Upper lobe of right lung (tissue), 1 donor: Measurements from ENCODE around the gene RETN. TPM values are rescaled to one million over a fixed set of nuclear protein-coding genes. Genes with fewer than 3 reads are reported as not detected.

Experiments
- ATAC-seq: fragments of 200-7000 bp; cut with Tn5 transposase; one replicate; pipeline ENCODE4 v1.9.1; 2020; ENCODE audit warnings: mild to moderate bottlenecking, moderate library complexity
- DNase-seq: peaks from one replicate; pipeline ENCODE4 v3.0.0-alpha.2; 2020
- H3K27ac ChIP-seq: fragments of 200-600 bp; one replicate; pipeline ENCODE4 v1.8.0; 2022
- H3K27me3 ChIP-seq: fragments of 200-600 bp; one replicate; pipeline ENCODE4 v1.8.0; 2022; ENCODE audit warnings: mild to moderate bottlenecking
- H3K36me3 ChIP-seq: fragments of 200-600 bp; one replicate; pipeline ENCODE4 v1.8.0; 2022
- H3K4me1 ChIP-seq: fragments of 200-600 bp; one replicate; pipeline ENCODE4 v1.8.0; 2022
- H3K4me3 ChIP-seq: fragments of 200-600 bp; one replicate; pipeline ENCODE4 v1.8.0; 2022; ENCODE audit warnings: mild to moderate bottlenecking
- H3K9me3 ChIP-seq: fragments of 200-600 bp; one replicate; pipeline ENCODE4 v1.8.0; 2022
- intact Hi-C: fragments of 100-400 bp; cut with DNase I; formaldehyde crosslinking; loops from one replicate; pipeline ENCODE4 v1.11.0; 2022
- total RNA-seq: library from RNA; stranded (reverse); fragmentation: NEBNext Ultra II Directional; extraction: Animal tissue kit (Norgen Biotek cat#: 25700); gene quantifications from one replicate; pipeline ENCODE4 v1.2.1, GENCODE V29; 2021
- TF ChIP-seq, protein P1 (sequence below): fragments of 200-600 bp; IDR thresholded peaks from one replicate; pipeline ENCODE4 v1.8.0; 2022; ENCODE audit warnings: antibody characterized with exemption
- donor health status: DM: no; HTN: yes; CAD: no; lungs with severe emphysema.

Gene RETN
- total RNA-seq, 1 donor from 2014 or later, result 12.5 TPM

DNA sequence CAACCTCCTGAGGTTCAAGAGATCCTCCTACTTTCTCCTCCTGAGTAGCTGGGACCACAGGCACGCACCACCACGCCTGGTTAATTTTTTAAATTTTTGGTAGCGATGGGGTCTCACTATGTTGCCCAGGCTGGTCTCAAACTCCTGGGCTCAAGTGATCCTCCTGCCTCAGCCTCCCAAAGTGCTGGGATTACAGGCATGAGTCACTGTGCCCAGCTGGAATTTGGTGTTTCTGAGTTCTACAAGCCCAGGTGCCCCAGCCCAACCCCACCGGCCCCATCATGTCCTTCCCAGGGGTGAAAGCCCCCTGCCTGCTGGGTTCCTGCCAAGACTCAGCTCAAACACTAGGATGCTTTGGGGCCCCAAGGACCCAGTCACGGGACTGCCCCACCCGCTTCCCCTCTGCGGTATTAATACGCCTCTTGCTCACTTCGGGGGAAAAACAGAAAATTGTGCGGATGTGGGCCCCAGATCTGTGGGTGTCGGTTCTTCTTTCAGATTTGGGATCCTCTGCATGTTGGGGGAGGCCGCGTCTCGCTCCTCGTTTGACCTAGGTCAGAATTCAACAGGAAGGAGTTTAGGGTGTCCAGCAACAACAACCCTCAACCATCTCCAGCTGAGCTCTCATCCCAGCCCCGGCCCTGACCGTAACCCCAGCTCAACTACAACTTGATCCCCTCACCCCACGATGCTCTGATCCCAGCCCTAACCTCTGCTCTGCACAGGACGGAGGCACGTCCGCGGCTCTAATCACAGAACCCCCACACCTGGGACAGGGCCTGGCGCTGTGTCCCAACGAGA is 36.7 kb downstream of the RETN start:
- Histone ChIP-seq H3K9me3 (no peaks in the 10 kb centered on the region), H3K27ac (no peak overlapping the region), H3K27me3 (peaks cover 6% of the 10 kb centered on the region), H3K36me3 (no peaks in the 10 kb centered on the region), H3K4me1 (peaks cover 12% of the 10 kb centered on the region), H3K4me3 (no peak overlapping the region)
- DNase-seq (peak; percentile 76), ATAC-seq (peak; percentile 75)
- TF ChIP-seq, protein P1, sequence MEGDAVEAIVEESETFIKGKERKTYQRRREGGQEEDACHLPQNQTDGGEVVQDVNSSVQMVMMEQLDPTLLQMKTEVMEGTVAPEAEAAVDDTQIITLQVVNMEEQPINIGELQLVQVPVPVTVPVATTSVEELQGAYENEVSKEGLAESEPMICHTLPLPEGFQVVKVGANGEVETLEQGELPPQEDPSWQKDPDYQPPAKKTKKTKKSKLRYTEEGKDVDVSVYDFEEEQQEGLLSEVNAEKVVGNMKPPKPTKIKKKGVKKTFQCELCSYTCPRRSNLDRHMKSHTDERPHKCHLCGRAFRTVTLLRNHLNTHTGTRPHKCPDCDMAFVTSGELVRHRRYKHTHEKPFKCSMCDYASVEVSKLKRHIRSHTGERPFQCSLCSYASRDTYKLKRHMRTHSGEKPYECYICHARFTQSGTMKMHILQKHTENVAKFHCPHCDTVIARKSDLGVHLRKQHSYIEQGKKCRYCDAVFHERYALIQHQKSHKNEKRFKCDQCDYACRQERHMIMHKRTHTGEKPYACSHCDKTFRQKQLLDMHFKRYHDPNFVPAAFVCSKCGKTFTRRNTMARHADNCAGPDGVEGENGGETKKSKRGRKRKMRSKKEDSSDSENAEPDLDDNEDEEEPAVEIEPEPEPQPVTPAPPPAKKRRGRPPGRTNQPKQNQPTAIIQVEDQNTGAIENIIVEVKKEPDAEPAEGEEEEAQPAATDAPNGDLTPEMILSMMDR, result no peak
- intact Hi-C loops, result no loop called here

DNA sequence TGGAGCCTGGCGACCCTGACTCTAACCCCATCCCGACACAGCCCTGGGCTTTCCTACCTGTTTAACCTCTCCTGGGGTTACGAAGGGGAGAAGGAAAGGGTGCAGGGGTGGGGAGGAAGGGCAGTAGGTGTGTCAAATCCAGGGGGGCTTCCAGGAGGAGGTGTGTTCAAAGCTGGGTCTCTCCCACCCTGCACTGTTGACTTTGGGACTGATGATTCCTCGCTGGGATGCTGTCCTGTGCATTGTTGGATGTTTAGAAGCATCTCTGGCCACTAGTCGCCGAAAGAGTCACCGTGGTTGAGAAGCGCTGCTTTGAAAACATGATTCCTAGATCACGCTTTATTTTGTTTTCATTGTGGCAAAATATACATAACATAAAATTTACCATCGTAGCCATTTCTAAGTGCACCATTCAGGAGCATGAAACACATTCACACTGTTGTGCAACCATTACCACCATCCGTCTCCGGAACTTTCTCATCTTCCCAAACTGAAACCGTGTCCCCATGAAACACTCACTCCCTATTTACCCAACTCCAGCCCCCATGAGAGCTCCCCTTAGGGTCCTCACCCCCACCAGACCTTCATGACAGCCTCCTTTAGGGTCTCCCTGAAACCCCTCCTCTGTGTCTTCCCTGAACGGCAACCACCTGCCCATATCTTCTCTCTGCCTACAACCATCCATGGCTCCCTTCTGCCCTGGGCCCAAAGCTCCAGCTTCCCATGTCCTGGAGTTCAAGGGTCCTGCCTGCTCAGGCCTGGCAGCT is 37.5 kb downstream of the RETN start:
- DNase-seq (no peak), ATAC-seq (no peak)
- Histone ChIP-seq H3K9me3 (no peaks in the 10 kb centered on the region), H3K4me3 (no peak overlapping the region), H3K27me3 (peaks cover 2% of the 10 kb centered on the region), H3K36me3 (no peaks in the 10 kb centered on the region), H3K4me1 (peaks cover 12% of the 10 kb centered on the region), H3K27ac (no peak overlapping the region)
- TF ChIP-seq, protein P1, result no peak
- intact Hi-C loops, result no loop called here

DNA sequence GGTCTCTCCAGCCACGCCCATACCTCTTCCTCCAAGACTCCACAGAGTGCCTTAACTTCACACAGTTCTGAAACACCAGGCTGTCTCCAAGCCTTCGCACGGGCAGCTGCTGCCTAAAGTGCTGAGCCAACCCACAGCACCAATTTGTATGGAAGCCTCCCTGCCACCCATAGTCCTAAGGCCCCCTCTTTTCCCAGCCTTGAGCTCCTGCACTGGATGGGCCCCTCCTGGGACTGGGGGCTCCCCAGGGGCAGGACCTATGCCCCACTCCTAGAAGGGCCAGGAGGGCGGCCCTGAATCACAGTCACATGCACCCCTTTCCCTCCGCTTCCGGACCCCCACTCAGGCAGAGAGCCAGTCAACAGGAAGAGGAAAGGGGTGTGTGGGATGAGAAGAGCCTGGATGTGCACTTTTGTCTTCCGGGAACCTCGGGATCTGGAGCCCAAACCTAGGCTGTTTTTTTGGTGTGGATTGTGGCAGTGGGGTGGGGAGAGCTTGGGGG is 38.2 kb downstream of the RETN start:
- H3K27me3 ChIP-seq, result no peaks in the 10 kb centered on the region
- no peak for DNase-seq
- H3K9me3 ChIP-seq, result no peaks in the 10 kb centered on the region
- no peak overlapping the region for H3K4me3 ChIP-seq
- no peak overlapping the region for H3K27ac ChIP-seq
- no peaks in the 10 kb centered on the region for H3K36me3 ChIP-seq
- peak; percentile 21 for ATAC-seq
- peaks cover 12% of the 10 kb centered on the region for H3K4me1 ChIP-seq
- intact Hi-C loops, result no loop called here
- TF ChIP-seq, protein P1, result no peak

DNA sequence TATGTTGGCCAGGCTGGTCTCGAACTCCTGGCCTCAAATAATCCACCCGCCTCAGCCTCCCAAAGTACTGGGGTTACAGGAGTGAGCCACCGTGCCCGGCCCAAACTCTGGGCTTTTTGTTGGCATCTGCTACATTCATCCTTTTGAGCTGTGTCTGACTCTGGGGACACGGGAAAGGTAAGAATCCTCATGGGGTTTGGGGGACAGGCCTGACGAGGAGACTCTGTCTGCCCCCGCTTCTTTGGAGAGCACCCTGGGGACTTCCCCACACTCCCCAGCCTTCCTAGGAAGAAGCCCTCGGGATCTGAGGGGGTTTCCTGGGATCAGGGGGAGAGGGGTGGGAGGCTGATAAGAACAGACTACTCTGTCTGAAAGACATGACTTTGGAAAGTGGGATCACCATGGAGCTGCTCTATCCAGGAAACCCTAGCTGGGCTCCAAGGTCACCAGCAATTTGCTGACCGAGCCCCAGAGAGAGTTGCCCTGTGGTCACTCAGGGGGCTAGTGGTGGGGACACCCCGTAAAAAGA is 41.1 kb downstream of the RETN start:
- no peak overlapping the region for H3K4me3 ChIP-seq
- H3K9me3 ChIP-seq, result no peaks in the 10 kb centered on the region
- no peak overlapping the region for H3K27ac ChIP-seq
- no peaks in the 10 kb centered on the region for H3K36me3 ChIP-seq
- no peaks in the 10 kb centered on the region for H3K27me3 ChIP-seq
- TF ChIP-seq, protein P1, result no peak
- ATAC-seq (no peak), DNase-seq (no peak)
- intact Hi-C loops, result no loop called here
- peaks cover 12% of the 10 kb centered on the region for H3K4me1 ChIP-seq

DNA sequence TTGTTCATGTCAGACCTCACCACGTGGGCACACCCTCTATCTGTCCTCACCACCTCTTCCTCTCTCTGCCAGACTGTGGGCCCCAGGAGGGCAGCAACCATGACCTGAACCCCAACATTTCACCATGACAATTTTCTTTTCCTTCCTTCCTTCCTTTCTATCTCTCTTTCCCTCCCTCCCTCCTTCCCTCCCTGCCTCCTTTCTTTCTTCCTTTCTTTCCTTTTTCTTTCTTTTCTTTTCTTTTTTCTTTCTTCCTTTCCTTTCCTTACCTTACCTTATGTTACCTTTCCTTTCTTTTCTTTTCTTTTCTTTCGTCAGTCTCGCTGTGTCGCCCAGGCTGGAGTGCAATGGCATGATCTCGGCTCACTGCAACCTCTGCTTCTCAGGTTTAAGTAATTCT is 41.8 kb downstream of the RETN start:
- ATAC-seq, result no peak

More for the DNA sequence above, 41.8 kb downstream of the RETN start:
- H3K27me3 ChIP-seq, result no peaks in the 10 kb centered on the region
- H3K36me3 ChIP-seq, result no peaks in the 10 kb centered on the region
- intact Hi-C loops, result no loop called here
- H3K4me1 ChIP-seq, result peaks cover 12% of the 10 kb centered on the region
- no peak for DNase-seq
- H3K4me3 ChIP-seq, result no peak overlapping the region
- H3K9me3 ChIP-seq, result no peaks in the 10 kb centered on the region
- TF ChIP-seq, protein P1, result no peak
- no peak overlapping the region for H3K27ac ChIP-seq
